ENCODE measurements around the gene KLHL7. TPM values are rescaled to one million over a fixed set of nuclear protein-coding genes. Genes with fewer than 3 reads are reported as not detected.

KLHL7 gene
- polyA plus RNA-seq, 1 donor from 2014 or later, result 198 TPM

- no peak overlapping the region for H3K27ac ChIP-seq (ENCODE audit: low read length)
- H3K9me2 ChIP-seq (ENCODE audit: insufficient read depth, low read length), result no peaks in the 10 kb centered on the region
- no peaks in the 10 kb centered on the region for H3K79me2 ChIP-seq (replicated peaks; ENCODE audit: insufficient read depth, low read length)
- TF ChIP-seq, protein P1, sequence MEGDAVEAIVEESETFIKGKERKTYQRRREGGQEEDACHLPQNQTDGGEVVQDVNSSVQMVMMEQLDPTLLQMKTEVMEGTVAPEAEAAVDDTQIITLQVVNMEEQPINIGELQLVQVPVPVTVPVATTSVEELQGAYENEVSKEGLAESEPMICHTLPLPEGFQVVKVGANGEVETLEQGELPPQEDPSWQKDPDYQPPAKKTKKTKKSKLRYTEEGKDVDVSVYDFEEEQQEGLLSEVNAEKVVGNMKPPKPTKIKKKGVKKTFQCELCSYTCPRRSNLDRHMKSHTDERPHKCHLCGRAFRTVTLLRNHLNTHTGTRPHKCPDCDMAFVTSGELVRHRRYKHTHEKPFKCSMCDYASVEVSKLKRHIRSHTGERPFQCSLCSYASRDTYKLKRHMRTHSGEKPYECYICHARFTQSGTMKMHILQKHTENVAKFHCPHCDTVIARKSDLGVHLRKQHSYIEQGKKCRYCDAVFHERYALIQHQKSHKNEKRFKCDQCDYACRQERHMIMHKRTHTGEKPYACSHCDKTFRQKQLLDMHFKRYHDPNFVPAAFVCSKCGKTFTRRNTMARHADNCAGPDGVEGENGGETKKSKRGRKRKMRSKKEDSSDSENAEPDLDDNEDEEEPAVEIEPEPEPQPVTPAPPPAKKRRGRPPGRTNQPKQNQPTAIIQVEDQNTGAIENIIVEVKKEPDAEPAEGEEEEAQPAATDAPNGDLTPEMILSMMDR (IDR thresholded peaks at IDR 0.05; ENCODE audit: poor library complexity, severe bottlenecking), result no peak
- TF ChIP-seq RAD21 (conservative IDR thresholded peaks at IDR 0.05) (no peak), MXI1 (conservative IDR thresholded peaks at IDR 0.05; ENCODE audit: poor library complexity, severe bottlenecking) (no peak), TAF1 (IDR thresholded peaks at IDR 0.05; ENCODE audit: low read depth) (no peak), POLR2AphosphoS5 (IDR thresholded peaks at IDR 0.05) (no peak), EZH2 (IDR thresholded peaks at IDR 0.05; ENCODE audit: borderline replicate concordance, insufficient read depth, low read length, poor library complexity, severe bottlenecking) (no peak), SMC3 (conservative IDR thresholded peaks at IDR 0.05; ENCODE audit: poor library complexity) (no peak), EP300 (conservative IDR thresholded peaks at IDR 0.05; ENCODE audit: poor library complexity, severe bottlenecking) (no peak), REST (IDR thresholded peaks at IDR 0.05; ENCODE audit: borderline replicate concordance) (no peak)
- H3K9me3 ChIP-seq (ENCODE audit: low read length), result no peaks in the 10 kb centered on the region
- H4K20me1 ChIP-seq (ENCODE audit: insufficient read depth), result no peaks in the 10 kb centered on the region
- no peaks in the 10 kb centered on the region for H3K27me3 ChIP-seq (ENCODE audit: insufficient read depth, low read depth, low read length)
- H2AFZ ChIP-seq (ENCODE audit: low read depth, low read length), result no peak overlapping the region
- no peaks in the 10 kb centered on the region for H3F3A ChIP-seq (ENCODE audit: insufficient read depth, low read length, poor library complexity, severe bottlenecking)
- H3K4me3 ChIP-seq (ENCODE audit: low read length), result no peak overlapping the region
- H3K9ac ChIP-seq (ENCODE audit: low read length), result no peak overlapping the region
- no peak overlapping the region for H3K4me2 ChIP-seq (ENCODE audit: low read length)
- no peaks in the 10 kb centered on the region for H3K36me3 ChIP-seq (ENCODE audit: insufficient read depth, low read length)
Measured at GRCh38 chr7:23208316-23208715, 102.7 kb downstream of the KLHL7 start.

- Histone ChIP-seq H3K9ac (ENCODE audit: low read length) (no peak overlapping the region), H3K4me2 (ENCODE audit: low read length) (no peak overlapping the region), H2AFZ (ENCODE audit: low read depth, low read length) (no peak overlapping the region), H3K36me3 (ENCODE audit: insufficient read depth, low read length) (no peaks in the 10 kb centered on the region), H3F3A (ENCODE audit: insufficient read depth, low read length, poor library complexity, severe bottlenecking) (no peaks in the 10 kb centered on the region), H3K27ac (ENCODE audit: low read length) (no peak overlapping the region), H3K9me2 (ENCODE audit: insufficient read depth, low read length) (no peaks in the 10 kb centered on the region), H3K27me3 (ENCODE audit: insufficient read depth, low read depth, low read length) (no peaks in the 10 kb centered on the region), H3K4me3 (ENCODE audit: low read length) (no peak overlapping the region), H3K79me2 (replicated peaks; ENCODE audit: insufficient read depth, low read length) (no peaks in the 10 kb centered on the region), H3K9me3 (ENCODE audit: low read length) (no peaks in the 10 kb centered on the region), H4K20me1 (ENCODE audit: insufficient read depth) (no peaks in the 10 kb centered on the region)
- TF ChIP-seq REST (IDR thresholded peaks at IDR 0.05; ENCODE audit: borderline replicate concordance), result no peak
- no peak for TF ChIP-seq RAD21 (conservative IDR thresholded peaks at IDR 0.05)
- TF ChIP-seq EP300 (conservative IDR thresholded peaks at IDR 0.05; ENCODE audit: poor library complexity, severe bottlenecking), result no peak
- TF ChIP-seq MXI1 (conservative IDR thresholded peaks at IDR 0.05; ENCODE audit: poor library complexity, severe bottlenecking), result no peak
- TF ChIP-seq EZH2 (IDR thresholded peaks at IDR 0.05; ENCODE audit: borderline replicate concordance, insufficient read depth, low read length, poor library complexity, severe bottlenecking), result no peak
- TF ChIP-seq, protein P1 (IDR thresholded peaks at IDR 0.05; ENCODE audit: poor library complexity, severe bottlenecking), result no peak
- no peak for TF ChIP-seq TAF1 (IDR thresholded peaks at IDR 0.05; ENCODE audit: low read depth)
- no peak for TF ChIP-seq POLR2AphosphoS5 (IDR thresholded peaks at IDR 0.05)
- no peak for TF ChIP-seq SMC3 (conservative IDR thresholded peaks at IDR 0.05; ENCODE audit: poor library complexity)
Measured at GRCh38 chr7:23210506-23210905, 104.9 kb downstream of the KLHL7 start.

All from neural cell (in vitro differentiated cells).